WI38 (cell line): ENCODE data around the gene DYNC1I1.

ENCODE experiments used
- H3K4me3 ChIP-seq: 2 replicates; pipeline ENCODE4 v1.5.1; 2011; ENCODE audit warnings: low read depth, mild to moderate bottlenecking, control low read depth, low read length
- TF ChIP-seq, protein P1 (sequence below): IDR thresholded peaks from 2 replicates; pipeline ENCODE4 v1.5.1; 2012; ENCODE audit warnings: low read depth, mild to moderate bottlenecking, control low read depth, low read length

Gene DYNC1I1

DNA sequence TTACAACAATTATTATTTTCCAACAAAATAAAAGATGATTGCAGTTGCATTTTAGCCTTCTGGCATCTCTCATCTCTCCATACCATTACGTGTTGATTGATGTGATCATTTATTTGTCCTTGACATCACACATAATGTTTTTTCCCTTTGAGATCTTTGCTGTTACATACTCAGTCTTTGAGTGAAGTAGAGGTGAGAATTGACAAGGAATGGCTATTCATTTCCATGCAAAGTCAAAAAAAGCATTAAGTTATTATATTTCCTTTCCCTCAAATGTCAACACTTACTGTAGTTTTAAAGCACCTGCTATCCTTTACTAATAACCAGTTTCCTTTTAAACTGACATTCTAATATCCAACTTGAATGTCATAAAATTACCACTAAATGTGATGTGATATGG is 33.6 kb downstream of the DYNC1I1 start:
- H3K4me3 ChIP-seq: no peak overlapping the region
- TF ChIP-seq, protein P1, sequence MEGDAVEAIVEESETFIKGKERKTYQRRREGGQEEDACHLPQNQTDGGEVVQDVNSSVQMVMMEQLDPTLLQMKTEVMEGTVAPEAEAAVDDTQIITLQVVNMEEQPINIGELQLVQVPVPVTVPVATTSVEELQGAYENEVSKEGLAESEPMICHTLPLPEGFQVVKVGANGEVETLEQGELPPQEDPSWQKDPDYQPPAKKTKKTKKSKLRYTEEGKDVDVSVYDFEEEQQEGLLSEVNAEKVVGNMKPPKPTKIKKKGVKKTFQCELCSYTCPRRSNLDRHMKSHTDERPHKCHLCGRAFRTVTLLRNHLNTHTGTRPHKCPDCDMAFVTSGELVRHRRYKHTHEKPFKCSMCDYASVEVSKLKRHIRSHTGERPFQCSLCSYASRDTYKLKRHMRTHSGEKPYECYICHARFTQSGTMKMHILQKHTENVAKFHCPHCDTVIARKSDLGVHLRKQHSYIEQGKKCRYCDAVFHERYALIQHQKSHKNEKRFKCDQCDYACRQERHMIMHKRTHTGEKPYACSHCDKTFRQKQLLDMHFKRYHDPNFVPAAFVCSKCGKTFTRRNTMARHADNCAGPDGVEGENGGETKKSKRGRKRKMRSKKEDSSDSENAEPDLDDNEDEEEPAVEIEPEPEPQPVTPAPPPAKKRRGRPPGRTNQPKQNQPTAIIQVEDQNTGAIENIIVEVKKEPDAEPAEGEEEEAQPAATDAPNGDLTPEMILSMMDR: no peak

- TF ChIP-seq, protein P1: no peak
- no peak overlapping the region for H3K4me3 ChIP-seq
Observed at GRCh38 chr7:95808396-95808795, 36.0 kb downstream of the DYNC1I1 start.

- H3K4me3 ChIP-seq: no peak overlapping the region
- TF ChIP-seq, protein P1: no peak
Observed at GRCh38 chr7:95811846-95812445, 39.6 kb downstream of the DYNC1I1 start.

DNA sequence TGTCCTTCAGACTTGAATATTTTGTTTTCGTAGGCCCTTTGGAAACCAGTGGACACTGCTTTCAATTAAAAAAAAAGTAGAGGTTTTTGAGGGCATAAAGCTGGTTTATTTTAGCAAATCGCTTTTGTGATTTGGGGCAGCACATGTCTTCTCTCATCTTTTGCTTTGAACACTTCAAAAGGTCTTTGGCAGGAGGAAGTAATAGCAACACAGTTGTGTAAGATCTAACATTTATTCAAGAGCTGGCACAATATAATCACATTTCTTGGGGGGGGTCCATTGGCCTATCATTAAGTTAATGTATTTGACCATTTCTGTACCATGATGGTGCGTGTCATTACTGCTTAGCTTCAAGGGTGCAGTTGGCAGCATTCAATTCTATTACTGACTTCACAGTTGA is 42.4 kb downstream of the DYNC1I1 start:
- H3K4me3 ChIP-seq: no peak overlapping the region
- TF ChIP-seq, protein P1: no peak

DNA sequence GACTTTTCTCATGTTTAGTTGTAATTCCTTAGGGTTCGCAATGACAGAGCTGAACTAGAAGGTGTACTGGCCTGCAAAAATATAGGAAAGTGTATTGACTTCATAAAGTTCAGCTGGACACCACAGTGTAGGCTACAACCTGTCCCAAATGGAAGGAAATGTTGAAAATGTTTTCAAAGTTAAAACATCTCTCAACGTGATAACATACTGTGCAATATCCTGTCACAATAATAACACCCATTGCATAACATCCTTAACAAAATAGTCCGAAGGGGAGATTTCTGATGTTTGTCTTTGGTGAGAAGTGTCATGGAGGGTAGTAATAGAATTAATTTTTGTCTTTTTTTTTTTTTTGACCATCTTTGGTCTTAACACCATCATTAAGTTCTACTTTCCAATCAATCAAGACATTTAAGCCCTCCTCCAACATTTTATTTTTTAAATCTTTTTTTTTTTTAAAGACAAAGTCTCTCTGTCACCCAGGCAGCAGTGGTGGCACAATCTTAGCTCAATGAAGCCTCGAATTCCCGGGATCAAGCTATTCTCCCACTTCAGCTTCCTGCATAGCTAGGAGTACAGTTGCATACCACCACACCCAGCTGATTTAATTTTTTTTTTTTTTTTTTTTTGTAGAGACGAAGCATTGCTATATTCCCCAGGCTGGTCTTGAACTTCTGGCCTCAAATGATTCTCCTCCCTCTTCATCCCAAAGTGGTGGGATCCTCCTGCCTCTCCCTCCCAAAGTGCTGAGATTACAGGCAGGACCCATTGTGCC is 45.7 kb downstream of the DYNC1I1 start:
- TF ChIP-seq, protein P1: no peak
- no peak overlapping the region for H3K4me3 ChIP-seq

DNA sequence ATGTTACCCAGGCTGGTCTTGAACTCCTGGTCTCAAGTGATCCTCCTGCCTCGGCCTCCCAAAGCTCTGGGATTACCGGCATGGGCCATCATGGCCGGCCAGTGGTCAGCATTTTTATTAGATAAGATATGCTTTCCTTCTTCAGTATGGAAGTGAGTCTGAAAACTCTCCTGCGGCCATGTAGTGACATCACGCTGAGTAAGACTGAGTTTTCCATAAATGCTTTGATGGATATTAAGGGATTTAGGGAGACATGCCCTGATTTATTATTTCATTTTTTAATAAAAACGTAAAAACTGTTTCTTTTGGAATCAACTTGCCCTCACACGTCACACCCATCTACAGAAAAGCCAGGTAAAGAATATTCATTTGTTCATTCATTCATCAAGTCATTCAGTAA is 48.4 kb downstream of the DYNC1I1 start:
- H3K4me3 ChIP-seq: no peak overlapping the region
- TF ChIP-seq, protein P1: no peak

- TF ChIP-seq, protein P1: no peak
- no peak overlapping the region for H3K4me3 ChIP-seq
Observed at GRCh38 chr7:95822717-95823116, 50.4 kb downstream of the DYNC1I1 start.
